Fibroblast of gingiva (primary cell): ENCODE results near the gene ATG4D.
"Not testable (repeated sequence)": the region's sequence is repeated elsewhere in the genome, so short reads cannot be mapped to it uniquely, and the experiment has no call there.

ENCODE experiments used
- DNase-seq: peaks from one replicate; pipeline ENCODE4 v3.0.0-alpha.2; 2011; ENCODE audit warnings: low read depth

ATG4D gene

GRCh38 chr19:10552510-10553053 lies 8.9 kb downstream of the ATG4D start:
- no peak for DNase-seq

GRCh38 chr19:10553087-10553667 lies 9.5 kb downstream of the ATG4D start:
- DNase-seq, result no peak

- no peak for DNase-seq
These were observed 10.3 kb downstream of the ATG4D start for GRCh38 chr19:10553943-10554381.

GRCh38 chr19:10554760-10555609 lies 11.3 kb downstream of the ATG4D start:
- DNase-seq, result no peak

- no peak for DNase-seq
These were observed 11.9 kb downstream of the ATG4D start for GRCh38 chr19:10555610-10555973.

GRCh38 chr19:10557603-10558197 lies 14.0 kb downstream of the ATG4D start:
- DNase-seq, result no peak

GRCh38 chr19:10560154-10560553 lies 16.4 kb downstream of the ATG4D start:
- DNase-seq, result no peak

GRCh38 chr19:10562609-10563008 lies 18.9 kb downstream of the ATG4D start:
- DNase-seq, result no peak

GRCh38 chr19:10565028-10565566 lies 21.4 kb downstream of the ATG4D start:
- no peak for DNase-seq

GRCh38 chr19:10565567-10566407 lies 22.1 kb downstream of the ATG4D start, which contains the start of gene KRI1:
KRI1 (minus strand) TSS chr19:10566010; CDS start chr19:10565999, 11 bp downstream.
- peak; percentile 97 for DNase-seq

- DNase-seq, result no peak
These were observed 22.6 kb downstream of the ATG4D start for GRCh38 chr19:10566408-10566657.

- no peak for DNase-seq
These were observed 23.1 kb downstream of the ATG4D start for GRCh38 chr19:10566658-10567410.

- no peak for DNase-seq
These were observed 24.0 kb downstream of the ATG4D start for GRCh38 chr19:10567656-10568055.

- DNase-seq, result no peak
These were observed 24.5 kb downstream of the ATG4D start for GRCh38 chr19:10568062-10568825.

- peak; percentile 99 for DNase-seq
These were observed 25.3 kb downstream of the ATG4D start, which contains the start of gene CDKN2D for GRCh38 chr19:10568826-10569651. CDKN2D (minus strand) TSS chr19:10568979; CDS start chr19:10568653, 326 bp downstream.

- not testable (repeated sequence) for DNase-seq
These were observed 30.1 kb downstream of the ATG4D start for GRCh38 chr19:10573793-10574192.

GRCh38 chr19:10574462-10574861 lies 30.8 kb downstream of the ATG4D start:
- no peak for DNase-seq

GRCh38 chr19:10575011-10575716 lies 31.5 kb downstream of the ATG4D start:
- DNase-seq, result no peak

- no peak for DNase-seq
These were observed 34.2 kb downstream of the ATG4D start for GRCh38 chr19:10577951-10578350.
